GM19193 (cell line): ENCODE data around the gene VSX1.

ENCODE experiments used
- POLR2A ChIP-seq: IDR thresholded peaks from 4 replicates; pipeline ENCODE4 v1.6.1; 2011; ENCODE audit not compliant: insufficient read depth, insufficient read length; ENCODE audit errors: extremely low read depth

VSX1 gene

DNA sequence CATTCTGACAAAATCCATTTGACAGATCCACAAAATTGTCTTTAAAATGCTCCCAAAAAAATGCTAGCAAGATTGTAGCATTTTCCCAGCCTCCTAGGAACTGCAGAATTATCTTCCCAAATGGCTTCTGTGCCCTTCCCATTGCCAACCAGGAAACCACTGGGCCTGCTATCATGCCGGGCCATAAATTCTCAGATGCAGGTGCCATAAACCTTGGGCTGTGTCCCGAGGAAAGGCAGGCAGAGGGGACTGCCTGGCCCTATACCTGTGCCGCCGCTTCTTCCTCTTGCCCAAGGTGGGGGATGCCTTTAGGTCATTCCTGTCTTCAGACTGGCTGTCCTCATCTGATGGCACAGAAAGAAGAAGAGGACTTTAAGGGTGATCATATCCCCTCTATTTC lies 2.8 kb downstream of the VSX1 start:
- TF ChIP-seq POLR2A, result no peak

DNA sequence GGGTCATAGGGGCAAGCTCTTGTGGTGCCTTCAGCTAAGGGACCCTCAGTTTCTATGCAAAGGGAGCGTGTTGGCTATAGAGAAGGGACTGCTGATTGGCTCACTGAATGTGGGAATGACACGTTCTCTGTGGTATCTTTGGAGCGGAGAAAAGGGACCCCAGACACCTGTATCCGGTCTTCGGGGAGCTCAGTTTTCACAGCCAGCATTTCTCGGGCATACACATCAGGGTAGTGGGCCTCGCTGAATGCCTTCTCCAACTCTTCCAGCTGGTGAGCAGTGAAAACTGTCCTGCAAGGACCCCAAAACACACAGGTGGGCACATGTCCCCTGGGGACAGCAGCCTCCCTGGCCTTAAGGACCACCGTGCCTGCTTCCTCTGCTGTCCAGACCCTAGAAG lies 3.3 kb downstream of the VSX1 start:
- TF ChIP-seq POLR2A, result no peak

DNA sequence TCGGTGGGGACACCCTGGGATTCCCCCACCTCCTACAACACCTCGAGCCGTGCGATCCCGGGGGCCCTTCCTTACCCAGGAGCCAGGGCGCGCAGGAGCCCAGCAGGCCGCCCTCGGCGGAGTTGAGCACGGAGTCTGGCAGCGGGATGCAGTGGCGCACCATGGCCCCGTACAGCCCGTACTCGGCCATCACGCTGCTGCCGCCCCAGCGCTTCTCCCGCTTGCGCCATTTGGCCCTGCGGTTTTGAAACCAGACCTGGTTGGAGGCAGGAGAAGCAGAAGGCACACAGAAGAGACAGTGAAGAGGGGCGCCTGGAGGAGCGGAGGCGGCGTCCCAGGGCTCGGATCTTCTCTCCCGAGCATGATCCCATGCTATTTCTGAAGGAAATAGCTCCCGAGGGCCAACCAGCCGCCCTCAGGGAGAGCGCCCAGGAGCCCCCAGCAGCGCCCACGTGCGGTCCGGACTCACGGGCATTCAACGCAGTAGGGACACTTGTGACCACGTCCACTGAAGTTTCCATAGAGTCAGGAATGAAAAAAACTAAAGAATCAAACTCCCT lies 4.3 kb downstream of the VSX1 start:
- TF ChIP-seq POLR2A, result no peak

DNA sequence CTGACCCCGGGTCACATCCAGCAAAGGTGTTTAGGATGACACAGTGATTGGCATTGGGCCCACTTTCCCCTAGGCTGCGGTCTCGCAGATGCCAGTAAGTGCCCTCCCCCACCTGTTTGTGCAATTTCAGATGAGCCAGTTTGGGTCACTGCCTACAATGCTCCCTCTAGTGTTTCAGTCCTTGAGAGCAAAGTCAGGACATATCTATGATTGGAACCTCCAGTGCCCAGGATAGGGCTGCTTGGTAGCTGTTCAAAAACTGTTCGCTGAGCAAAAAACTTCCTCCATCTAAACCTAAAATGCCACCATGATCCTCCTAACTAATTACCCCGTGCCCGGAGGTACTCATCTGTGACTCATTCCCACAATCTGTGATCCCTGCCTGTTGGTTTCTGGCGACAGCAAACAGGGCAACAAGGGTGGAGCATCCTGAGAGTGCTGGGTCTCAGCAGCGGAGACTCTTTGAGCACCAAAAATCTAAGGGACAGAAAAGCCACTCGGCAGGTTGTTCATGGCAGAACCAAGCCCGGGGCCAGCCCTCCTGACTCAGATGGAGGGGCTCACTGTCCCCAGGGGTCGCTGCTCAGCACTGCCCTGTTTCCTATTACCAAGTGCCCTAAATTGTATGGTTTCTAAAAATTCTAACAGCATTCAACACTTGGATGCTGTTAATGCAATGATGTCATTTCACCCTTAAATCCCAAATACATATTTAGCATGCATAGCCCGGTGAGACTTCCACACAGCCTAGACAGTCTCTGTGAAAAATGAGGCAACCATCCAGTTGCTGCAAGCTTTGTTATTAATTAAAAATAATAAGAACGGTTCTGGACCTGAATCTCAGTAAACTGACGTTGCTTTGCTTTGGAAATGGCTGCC lies 5.0 kb downstream of the VSX1 start:
- TF ChIP-seq POLR2A, result no peak

DNA sequence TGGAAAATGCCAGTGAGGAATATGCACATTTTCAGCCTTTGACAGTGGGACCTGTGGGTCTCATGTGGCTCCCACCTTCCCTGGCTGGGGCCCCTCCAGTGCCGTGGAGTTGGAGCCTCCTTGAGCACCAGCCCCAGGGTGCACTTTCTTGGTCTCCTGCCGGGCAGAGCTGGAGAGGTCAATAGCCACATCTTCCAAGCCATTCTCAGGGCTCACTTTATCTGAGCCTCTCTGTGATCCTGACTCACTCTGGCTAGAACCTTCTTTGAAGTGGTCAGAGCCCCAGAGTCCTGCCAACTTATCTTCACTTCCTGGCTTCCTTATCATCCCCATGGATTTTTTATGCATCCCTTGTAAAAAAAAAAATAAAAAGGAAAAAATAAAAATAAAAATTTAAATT lies 5.7 kb downstream of the VSX1 start:
- no peak for TF ChIP-seq POLR2A

- TF ChIP-seq POLR2A, result no peak
Observed at GRCh38 chr20:25073544-25073943, 8.4 kb downstream of the VSX1 start.

DNA sequence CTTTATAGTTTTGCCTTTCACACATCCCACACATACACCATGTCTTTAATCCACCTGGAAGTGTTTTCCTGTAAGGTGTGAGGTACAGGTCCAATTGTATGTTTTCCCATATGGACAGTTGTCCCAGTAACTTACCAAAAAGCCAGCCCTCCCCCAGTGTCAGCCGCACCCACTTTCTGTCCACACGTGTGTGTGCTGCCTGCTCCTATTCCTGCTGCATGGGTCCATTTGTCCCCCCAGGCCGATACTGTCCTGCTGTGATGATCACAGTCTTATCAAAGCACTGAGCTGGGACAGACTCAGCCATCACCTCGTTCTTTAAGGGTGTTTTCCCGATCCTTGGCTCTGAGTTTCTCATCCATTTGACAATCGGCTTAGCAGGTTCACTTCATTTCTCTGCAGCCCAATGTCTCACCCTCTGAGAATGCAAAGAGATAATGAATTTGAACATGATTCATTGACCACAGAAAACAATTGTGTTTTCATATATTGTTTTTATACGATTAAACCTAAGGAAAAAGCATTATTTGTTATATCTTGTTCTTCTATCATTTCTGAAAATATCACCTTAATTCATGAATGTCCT lies 9.6 kb downstream of the VSX1 start:
- no peak for TF ChIP-seq POLR2A

DNA sequence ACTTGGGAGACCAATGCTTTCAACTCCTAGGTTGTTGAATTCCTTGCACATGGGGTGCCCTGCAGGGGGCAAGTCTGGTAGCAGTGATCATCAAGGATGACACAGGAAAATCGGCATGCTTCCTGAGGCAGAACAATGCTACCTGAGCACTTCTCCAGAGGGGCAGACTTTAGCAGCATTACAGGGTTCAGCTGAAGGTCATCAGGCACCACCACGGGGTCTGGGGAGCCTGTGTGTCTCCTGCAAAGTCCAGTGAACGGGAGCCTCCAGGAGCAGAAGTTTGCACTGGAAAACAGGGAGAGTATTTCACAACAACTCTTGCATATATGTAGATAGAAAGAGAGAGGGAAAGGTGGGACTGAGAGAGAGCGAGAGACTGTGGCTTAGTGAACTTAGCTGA lies 10.2 kb downstream of the VSX1 start:
- no peak for TF ChIP-seq POLR2A

GRCh38 chr20:25070821-25071473 lies 11.0 kb downstream of the VSX1 start:
- no peak for TF ChIP-seq POLR2A

- TF ChIP-seq POLR2A, result no peak
Observed at GRCh38 chr20:25067102-25067987, 14.6 kb downstream of the VSX1 start.

- no peak for TF ChIP-seq POLR2A
Observed at GRCh38 chr20:25066386-25066785, 15.6 kb downstream of the VSX1 start.

GRCh38 chr20:25065625-25066338 lies 16.2 kb downstream of the VSX1 start:
- TF ChIP-seq POLR2A, result no peak

- no peak for TF ChIP-seq POLR2A
Observed at GRCh38 chr20:25065072-25065624, 16.8 kb downstream of the VSX1 start.
